ENCODE data around the gene PDCL2. TPM values are rescaled to one million over a fixed set of nuclear protein-coding genes. Genes with fewer than 3 reads are reported as not detected.

Gene PDCL2
- total RNA-seq, 1 donor from 2014 or later: not detected

GRCh38 chr4:55512922-55513571 lies 79.0 kb downstream of the PDCL2 start:
- H3K9me3 Mint-ChIP-seq (ENCODE audit: low read depth): peaks cover 17% of the 10 kb centered on the region
- DNase-seq (ENCODE audit: low spot score, unreplicated experiment): no peak
- H3K4me1 Mint-ChIP-seq (ENCODE audit: low read depth): no peaks in the 10 kb centered on the region
- TF ChIP-seq CTCF (IDR thresholded peaks at IDR 0.05; ENCODE audit: unreplicated experiment): no peak
- no peak overlapping the region for H3K4me3 Mint-ChIP-seq (ENCODE audit: low read depth)
- H3K36me3 Mint-ChIP-seq (ENCODE audit: insufficient read depth): peaks cover 12% of the 10 kb centered on the region
- no peak overlapping the region for H3K27ac Mint-ChIP-seq
- no peaks in the 10 kb centered on the region for H3K27me3 Mint-ChIP-seq

GRCh38 chr4:55512077-55512476 lies 80.0 kb downstream of the PDCL2 start:
- no peak for DNase-seq (ENCODE audit: low spot score, unreplicated experiment)
- Mint-ChIP-seq H3K4me3 (ENCODE audit: low read depth) (no peak overlapping the region), H3K27me3 (no peaks in the 10 kb centered on the region), H3K4me1 (ENCODE audit: low read depth) (no peaks in the 10 kb centered on the region), H3K36me3 (ENCODE audit: insufficient read depth) (peaks cover 14% of the 10 kb centered on the region), H3K9me3 (ENCODE audit: low read depth) (peaks cover 17% of the 10 kb centered on the region), H3K27ac (no peak overlapping the region)
- no peak for TF ChIP-seq CTCF (IDR thresholded peaks at IDR 0.05; ENCODE audit: unreplicated experiment)

- DNase-seq (ENCODE audit: low spot score, unreplicated experiment): no peak
- Mint-ChIP-seq H3K4me3 (ENCODE audit: low read depth) (no peak overlapping the region), H3K27me3 (no peaks in the 10 kb centered on the region), H3K4me1 (ENCODE audit: low read depth) (no peaks in the 10 kb centered on the region), H3K9me3 (ENCODE audit: low read depth) (peaks cover 13% of the 10 kb centered on the region), H3K27ac (no peak overlapping the region), H3K36me3 (ENCODE audit: insufficient read depth) (peaks cover 17% of the 10 kb centered on the region)
- TF ChIP-seq CTCF (IDR thresholded peaks at IDR 0.05; ENCODE audit: unreplicated experiment): no peak
Observed at GRCh38 chr4:55510685-55511084, 81.4 kb downstream of the PDCL2 start.

GRCh38 chr4:55509266-55509665 lies 82.8 kb downstream of the PDCL2 start:
- Mint-ChIP-seq H3K4me3 (ENCODE audit: low read depth) (no peak overlapping the region), H3K9me3 (ENCODE audit: low read depth) (peaks cover 13% of the 10 kb centered on the region), H3K27me3 (no peaks in the 10 kb centered on the region), H3K36me3 (ENCODE audit: insufficient read depth) (peaks cover 17% of the 10 kb centered on the region), H3K4me1 (ENCODE audit: low read depth) (no peaks in the 10 kb centered on the region), H3K27ac (no peak overlapping the region)
- DNase-seq (ENCODE audit: low spot score, unreplicated experiment): no peak
- no peak for TF ChIP-seq CTCF (IDR thresholded peaks at IDR 0.05; ENCODE audit: unreplicated experiment)

- peaks cover 22% of the 10 kb centered on the region for H3K36me3 Mint-ChIP-seq (ENCODE audit: insufficient read depth)
- DNase-seq (ENCODE audit: low spot score, unreplicated experiment): no peak
- peaks cover 8% of the 10 kb centered on the region for H3K9me3 Mint-ChIP-seq (ENCODE audit: low read depth)
- no peak overlapping the region for H3K4me3 Mint-ChIP-seq (ENCODE audit: low read depth)
- H3K4me1 Mint-ChIP-seq (ENCODE audit: low read depth): no peaks in the 10 kb centered on the region
- no peaks in the 10 kb centered on the region for H3K27me3 Mint-ChIP-seq
- no peak overlapping the region for H3K27ac Mint-ChIP-seq
- TF ChIP-seq CTCF (IDR thresholded peaks at IDR 0.05; ENCODE audit: unreplicated experiment): no peak
Observed at GRCh38 chr4:55507612-55508011, 84.4 kb downstream of the PDCL2 start.

Other genes with a start within 250 kb of the PDCL2 start
- gene SRD5A3, start 246.0 kb downstream of the PDCL2 start, total RNA-seq: 12.1 and 13.2 TPM in 2 replicates
- gene TMEM165, start 196.3 kb downstream of the PDCL2 start, total RNA-seq: 65.7 and 73.4 TPM in 2 replicates
- 16.0 and 17.3 TPM in 2 replicates for gene CLOCK, start 45.3 kb downstream of the PDCL2 start, total RNA-seq
- 0.77 and 1.7 TPM in 2 replicates for gene NMU, start 44.1 kb upstream of the PDCL2 start, total RNA-seq
- not detected in 2 replicates for gene EXOC1L, start 227.5 kb upstream of the PDCL2 start, total RNA-seq